Bronchial epithelial cell (primary cell): ENCODE measurements around the gene PTPRD. TPM values are rescaled to one million over a fixed set of nuclear protein-coding genes. Genes with fewer than 3 reads are reported as not detected.

Source experiments
- DNase-seq: peaks from one replicate; pipeline ENCODE4 v3.0.0-alpha.2; 2010; ENCODE audit warnings: low read depth
- FAIRE-seq: peaks from 2 replicates; lab custom pipeline; 2011; peaks lifted over from hg19 to GRCh38; lab: Jason Lieb, UNC
- H3K27me3 ChIP-seq: 2 replicates; pipeline ENCODE4 v1.5.1; 2011; ENCODE audit warnings: low read length; ENCODE audit not compliant: control insufficient read depth, insufficient read depth
- H3K36me3 ChIP-seq: 2 replicates; pipeline ENCODE4 v1.5.1; 2011; ENCODE audit warnings: low read length; ENCODE audit not compliant: control insufficient read depth, insufficient read depth
- H3K4me3 ChIP-seq: 2 replicates; pipeline ENCODE4 v1.5.1; 2011; ENCODE audit warnings: mild to moderate bottlenecking, low read depth, low read length, control low read depth
- CTCF ChIP-seq: IDR thresholded peaks from 2 replicates; pipeline ENCODE4 v1.5.1; 2011; ENCODE audit warnings: mild to moderate bottlenecking, moderate library complexity, low read length, control low read depth, inconsistent platforms; ENCODE audit not compliant: insufficient read depth, severe bottlenecking
- total RNA-seq: library from RNA; depleted of rRNA; stranded (reverse); fragments of >200 nt; gene quantifications from 2 replicates; pipeline ENCODE4 v1.2.1, GENCODE V29; 2014

The PTPRD gene
- total RNA-seq, 1 donor from 2014 or later = 2.9 TPM

GRCh38 chr9:8468045-8468637 lies 2144.7 kb downstream of the PTPRD start:
- Histone ChIP-seq H3K27me3 (no peaks in the 10 kb centered on the region), H3K4me3 (no peak overlapping the region), H3K36me3 (no peaks in the 10 kb centered on the region)
- FAIRE-seq (no peak), DNase-seq (no peak)
- TF ChIP-seq CTCF = no peak

- TF ChIP-seq CTCF = no peak
- no peaks in the 10 kb centered on the region for H3K27me3 ChIP-seq
- DNase-seq (no peak), FAIRE-seq (no peak)
- H3K4me3 ChIP-seq = no peak overlapping the region
- no peaks in the 10 kb centered on the region for H3K36me3 ChIP-seq
These were observed 2155.0 kb downstream of the PTPRD start for GRCh38 chr9:8457816-8458215.

GRCh38 chr9:8457055-8457454 lies 2155.7 kb downstream of the PTPRD start:
- DNase-seq = no peak
- H3K36me3 ChIP-seq = no peaks in the 10 kb centered on the region
- H3K4me3 ChIP-seq = no peak overlapping the region
- no peak for FAIRE-seq
- no peak for TF ChIP-seq CTCF
- no peaks in the 10 kb centered on the region for H3K27me3 ChIP-seq

GRCh38 chr9:8456344-8456743 lies 2156.5 kb downstream of the PTPRD start:
- H3K4me3 ChIP-seq = no peak overlapping the region
- DNase-seq (peak; percentile 34), FAIRE-seq (peak; percentile 66)
- no peaks in the 10 kb centered on the region for H3K36me3 ChIP-seq
- no peak for TF ChIP-seq CTCF
- H3K27me3 ChIP-seq = no peaks in the 10 kb centered on the region

- DNase-seq = no peak
- TF ChIP-seq CTCF = no peak
- Histone ChIP-seq H3K36me3 (no peaks in the 10 kb centered on the region), H3K27me3 (no peaks in the 10 kb centered on the region), H3K4me3 (no peak overlapping the region)
- no peak for FAIRE-seq
These were observed 2161.8 kb downstream of the PTPRD start for GRCh38 chr9:8450810-8451545.

GRCh38 chr9:8448226-8448625 lies 2164.6 kb downstream of the PTPRD start:
- Histone ChIP-seq H3K27me3 (no peaks in the 10 kb centered on the region), H3K4me3 (no peak overlapping the region), H3K36me3 (no peaks in the 10 kb centered on the region)
- no peak for FAIRE-seq
- no peak for DNase-seq
- TF ChIP-seq CTCF = no peak
